Measurements from ENCODE around the gene PLEKHD1.

GRCh38 chr14:69485315-69485660, 760 bp downstream of the PLEKHD1 start:
- TF ChIP-seq SP1 (IDR thresholded peaks at IDR 0.05; ENCODE audit: low read depth) (no peak), CTCF (IDR thresholded peaks at IDR 0.05 in 2 of 3, conservative IDR thresholded peaks at IDR 0.05 in 1 of 3; ENCODE audit: borderline replicate concordance in 1 of 3, insufficient read depth in 1 of 3, low read depth in 2 of 3, low read length in 2 of 3) (no peak), MAX (IDR thresholded peaks at IDR 0.05) (no peak), ZNF274 (IDR thresholded peaks at IDR 0.05; ENCODE audit: low read depth, low read length) (no peak), ATF3 (IDR thresholded peaks at IDR 0.05) (no peak), POLR2A (IDR thresholded peaks at IDR 0.05; ENCODE audit: borderline replicate concordance, extremely low read depth, insufficient read depth, insufficient read length) (no peak), CEBPB (IDR thresholded peaks at IDR 0.05; ENCODE audit: low read depth) (no peak), JUND (IDR thresholded peaks at IDR 0.05) (no peak), POLR2AphosphoS5 (IDR thresholded peaks at IDR 0.05; ENCODE audit: low read depth, low read length) (no peak), EZH2 (IDR thresholded peaks at IDR 0.05) (no peak), TCF7L2 (IDR thresholded peaks at IDR 0.05; ENCODE audit: borderline replicate concordance, extremely low read depth, insufficient read depth, insufficient read length) (no peak), RAD21 (IDR thresholded peaks at IDR 0.05; ENCODE audit: low read depth) (no peak), ELF1 (IDR thresholded peaks at IDR 0.05; ENCODE audit: borderline replicate concordance, low read depth) (no peak), REST (IDR thresholded peaks at IDR 0.05; ENCODE audit: low read depth) (no peak)

All from HCT116 (cell line).